H54 (cell line): ENCODE measurements around the gene GARIN5A.
A peak's percentile ranks its signal among the peaks of the same experiment; 100 is the strongest.

Experiments
- DNase-seq: peaks from one replicate; pipeline ENCODE4 v3.0.0; 2011; ENCODE audit warnings: low spot score, mixed read lengths; ENCODE audit not compliant: insufficient read length
- FAIRE-seq: peaks from 3 replicates; lab custom pipeline; 2011; peaks lifted over from hg19 to GRCh38; lab: Jason Lieb, UNC
- POLR2A ChIP-seq: IDR thresholded peaks from 2 replicates; pipeline ENCODE4 v1.6.1; 2011; ENCODE audit warnings: low read depth, mild to moderate bottlenecking, low read length

The GARIN5A gene

GRCh38 chr19:50512999-50513745, 36.5 kb upstream of the GARIN5A start:
- no peak for FAIRE-seq
- no peak for TF ChIP-seq POLR2A
- no peak for DNase-seq

GRCh38 chr19:50512112-50512998, 35.7 kb upstream of the GARIN5A start:
- FAIRE-seq (no peak), DNase-seq (no peak)
- no peak for TF ChIP-seq POLR2A

GRCh38 chr19:50511069-50511822, 34.6 kb upstream of the GARIN5A start, which contains the start of gene JOSD2:
TSS of gene JOSD2 (minus strand) at chr19:50511191. CDS start at chr19:50510431, 760 bp downstream.
- FAIRE-seq (peak; percentile 87), DNase-seq (peak; percentile 100)
- peak; percentile 77 for TF ChIP-seq POLR2A

GRCh38 chr19:50510700-50511068, 34.0 kb upstream of the GARIN5A start:
- FAIRE-seq (no peak), DNase-seq (peak; percentile 50)
- TF ChIP-seq POLR2A, result no peak

- FAIRE-seq, result no peak
Observed at GRCh38 chr19:50510121-50510670, 33.5 kb upstream of the GARIN5A start.

GRCh38 chr19:50509366-50509765, 32.7 kb upstream of the GARIN5A start:
- DNase-seq (no peak), FAIRE-seq (no peak)
- no peak for TF ChIP-seq POLR2A

More at GRCh38 chr19:50510121-50510670, 33.5 kb upstream of the GARIN5A start:
- no peak for DNase-seq
- no peak for TF ChIP-seq POLR2A

DNA sequence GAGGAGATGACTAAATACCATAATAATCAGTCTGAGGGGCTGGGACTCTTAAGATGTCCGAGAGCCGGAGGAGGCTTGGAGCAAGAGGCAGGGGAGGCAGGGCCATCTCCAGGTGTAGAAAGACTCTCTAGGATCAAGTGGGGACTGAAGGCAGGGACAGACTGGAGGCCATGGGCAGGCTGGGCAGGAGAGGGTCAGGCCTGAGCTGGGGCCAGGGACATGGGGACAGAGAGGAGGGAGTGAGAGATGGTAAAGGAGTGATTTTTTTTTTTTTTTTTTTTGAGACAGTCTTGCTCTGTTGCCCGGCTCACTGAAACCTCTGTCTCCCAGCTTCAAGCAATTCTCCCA, 32.2 kb upstream of the GARIN5A start:
- no peak for TF ChIP-seq POLR2A
- FAIRE-seq (no peak), DNase-seq (no peak)

GRCh38 chr19:50507376-50507775, 30.7 kb upstream of the GARIN5A start:
- DNase-seq, result no peak
- no peak for TF ChIP-seq POLR2A

GRCh38 chr19:50506700-50507099, 30.1 kb upstream of the GARIN5A start:
- TF ChIP-seq POLR2A, result no peak
- DNase-seq, result no peak
- no peak for FAIRE-seq

More at GRCh38 chr19:50507376-50507775, 30.7 kb upstream of the GARIN5A start:
- FAIRE-seq, result no peak

GRCh38 chr19:50505856-50506611, 29.4 kb upstream of the GARIN5A start:
- no peak for DNase-seq
- TF ChIP-seq POLR2A, result no peak
- no peak for FAIRE-seq

DNA sequence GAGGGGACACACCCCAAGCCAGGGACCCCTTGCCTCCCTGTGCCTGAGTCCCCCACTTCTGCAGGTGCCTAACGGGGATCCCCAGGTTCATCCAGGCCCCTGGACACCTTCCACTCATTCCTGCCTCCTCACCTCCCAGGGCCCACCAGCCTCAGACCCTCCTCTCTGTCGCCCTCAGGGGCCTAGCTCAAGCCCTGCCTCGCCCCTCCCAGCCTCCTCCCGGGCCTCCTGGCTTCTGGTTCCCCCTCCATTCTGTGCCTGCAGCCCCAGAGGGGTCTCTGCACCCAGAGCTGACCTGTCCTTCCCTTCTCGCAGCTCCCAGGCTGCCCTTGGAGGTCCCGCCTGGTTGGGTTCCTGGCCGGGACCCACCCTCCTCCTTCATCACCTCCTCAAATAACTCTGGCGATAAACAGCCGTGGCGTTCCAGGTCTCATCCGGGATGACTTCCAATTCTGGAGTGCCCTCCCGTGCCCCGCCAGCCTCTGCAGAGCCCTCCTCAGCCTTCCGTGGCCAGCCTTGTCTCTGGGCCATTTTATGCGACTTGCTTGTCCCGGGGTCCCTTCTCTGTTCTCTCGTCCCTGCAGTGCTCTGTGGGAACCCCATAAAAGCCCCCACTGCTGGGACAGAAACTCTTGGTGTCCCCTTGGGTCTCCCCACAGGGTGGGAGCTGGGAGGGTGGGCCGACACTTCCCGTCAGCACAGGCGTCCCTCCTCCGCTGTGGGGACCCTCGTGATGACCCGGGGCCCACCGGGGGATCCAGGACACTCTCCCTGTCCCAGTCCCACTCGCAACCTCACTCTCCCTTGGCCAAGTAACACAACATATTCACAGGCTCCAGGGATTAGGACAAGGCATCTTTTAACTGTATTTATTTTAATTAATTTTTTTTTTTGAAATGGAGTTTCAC, 25.2 kb upstream of the GARIN5A start:
- no peak for TF ChIP-seq POLR2A
- no peak for DNase-seq
- FAIRE-seq, result no peak

DNA sequence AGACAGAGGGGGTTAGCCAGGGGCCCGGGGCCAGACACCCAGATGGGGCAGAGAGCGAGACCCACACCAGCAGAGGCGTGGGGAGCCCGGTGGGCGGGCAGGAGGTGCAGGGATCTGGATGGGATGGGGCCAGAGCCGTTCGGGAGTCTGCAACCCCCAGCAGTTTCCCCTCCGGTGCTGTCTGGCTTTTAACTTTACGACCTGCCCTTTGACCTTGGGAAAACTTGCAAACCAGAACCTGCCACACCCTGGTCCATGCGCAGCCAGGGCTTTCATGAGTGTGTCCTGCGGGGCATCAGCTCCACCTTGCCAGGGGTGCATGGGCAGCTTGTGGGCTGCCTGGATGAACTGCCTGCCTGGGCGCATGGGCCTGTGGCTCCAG, 24.5 kb upstream of the GARIN5A start:
- no peak for FAIRE-seq
- no peak for TF ChIP-seq POLR2A

More for the DNA sequence above, 24.5 kb upstream of the GARIN5A start:
- DNase-seq, result no peak
